HCT116 (cell line): ENCODE results near the gene DIAPH3. TPM values are rescaled to one million over a fixed set of nuclear protein-coding genes. Genes with fewer than 3 reads are reported as not detected.

Source experiments
- ATAC-seq: fragments of 200-7000 bp; cut with Tn5 transposase; 2 replicates; pipeline ENCODE4 v1.9.1; 2020; ENCODE audit warnings: mild to moderate bottlenecking, moderate library complexity
- BruUV-seq: library from RNA; stranded (reverse); fragments of 400-500 nt; replicated peaks from 2 replicates; lab custom pipeline; 2021; lab: Mats Ljungman, UMichigan
- CTCF ChIA-PET: fragments of 300-600 bp; sonication (Branson Sonifier 250); formaldehyde crosslinking; loops from one replicate; lab custom pipeline; 2021; ENCODE audit warnings: antibody characterized with exemption; lab: Charles Lee
- POLR2A ChIA-PET: fragments of 300-600, 350-600 bp; sonication (Branson Sonifier 250); formaldehyde crosslinking; loops from one replicate; lab custom pipeline; 2021; ENCODE audit warnings: antibody characterized with exemption; lab: Charles Lee
- RAD21 ChIA-PET, 2 experiments: fragments of 300-600 bp; sonication (Branson Sonifier 250); formaldehyde crosslinking; loops; one replicate each; lab custom pipeline; 2023; ENCODE audit warnings: low total read pairs in 2 of 2; ENCODE audit not compliant: uncharacterized antibody in 2 of 2, unreplicated experiment in 2 of 2, low non-redundant PET in 1 of 2; lab: Charles Lee
- DNase-seq: peaks from one replicate; pipeline ENCODE4 v3.0.0-alpha.2; 2010; ENCODE audit warnings: low read depth, low spot score
- H2AFZ ChIP-seq: fragments of 200-600 bp; shearing (Covaris generic), sonication (generic); 2 replicates; pipeline ENCODE4 v1.6.1; 2017; ENCODE audit warnings: low read depth, mixed run types, mixed read lengths, antibody characterized with exemption, low read length; ENCODE audit not compliant: poor library complexity, severe bottlenecking
- H3K27ac ChIP-seq: 2 replicates; pipeline ENCODE4 v1.5.1; 2012; ENCODE audit warnings: low read depth, low read length
- H3K27me3 ChIP-seq: fragments of 200-600 bp; sonication (generic); 2 replicates; pipeline ENCODE4 v1.6.1; 2016; ENCODE audit warnings: mixed run types, low read length, mixed read lengths; ENCODE audit not compliant: insufficient read depth
- H3K36me3 ChIP-seq, 2 experiments: fragments of 200-500 bp in 1 of 2; fragments of 200-600 bp in 1 of 2; sonication (Bioruptor generic) in 1 of 2; sonication (generic) in 1 of 2; 2 replicates each; pipeline versions ENCODE4 v1.5.1 to v1.6.1; 2014 to 2016; ENCODE audit warnings: low read length in 2 of 2, inconsistent platforms in 1 of 2, mixed read lengths in 1 of 2, mixed run types in 1 of 2; ENCODE audit not compliant: insufficient read depth in 2 of 2, control insufficient read depth in 1 of 2
- H3K4me1 ChIP-seq, 2 experiments: fragments of 200-600 bp in 1 of 2; sonication (generic) in 1 of 2; 2 replicates each; pipeline versions ENCODE4 v1.5.1 to v1.6.1; 2012 to 2017; ENCODE audit warnings: low read length in 2 of 2, inconsistent platforms in 1 of 2, mild to moderate bottlenecking in 1 of 2, mixed read lengths in 1 of 2, mixed run types in 1 of 2, moderate library complexity in 1 of 2; ENCODE audit not compliant: insufficient read depth in 2 of 2, control insufficient read depth in 1 of 2
- H3K4me2 ChIP-seq: fragments of 200-600 bp; sonication (generic); 2 replicates; pipeline ENCODE4 v1.6.1; 2017; ENCODE audit warnings: mixed run types, low read length, mixed read lengths
- H3K4me3 ChIP-seq, 2 experiments: fragments of 200-600 bp in 1 of 2; sonication (generic) in 1 of 2; replicated peaks in 1 of 2; 2 replicates each; pipeline ENCODE4 v1.5.1; 2011 to 2016; ENCODE audit warnings: low read length in 2 of 2, control low read depth in 1 of 2, low read depth in 1 of 2, mild to moderate bottlenecking in 1 of 2, mixed read lengths in 1 of 2, mixed run types in 1 of 2
- H3K79me2 ChIP-seq: fragments of 200-600 bp; sonication (generic); 2 replicates; pipeline ENCODE4 v1.6.1; 2017; ENCODE audit warnings: mild to moderate bottlenecking, mixed run types, low read length, moderate library complexity, mixed read lengths; ENCODE audit not compliant: insufficient read depth
- H3K9ac ChIP-seq: fragments of 200-600 bp; sonication (generic); 2 replicates; pipeline ENCODE4 v1.6.1; 2016; ENCODE audit warnings: low read length, mixed read lengths
- H3K9me2 ChIP-seq: fragments of 200-600 bp; sonication (generic), shearing (Covaris generic); 2 replicates; pipeline ENCODE4 v1.6.1; 2017; ENCODE audit warnings: mixed run types, mild to moderate bottlenecking, moderate library complexity; ENCODE audit not compliant: insufficient read depth
- H3K9me3 ChIP-seq, 2 experiments: fragments of 200-500 bp in 1 of 2; fragments of 200-600 bp in 1 of 2; sonication (Bioruptor generic) in 1 of 2; sonication (generic) in 1 of 2; 2 replicates each; pipeline ENCODE4 v1.6.1; 2014 to 2017; ENCODE audit warnings: low read length in 2 of 2, mixed read lengths in 2 of 2, inconsistent platforms in 1 of 2, low read depth in 1 of 2, mild to moderate bottlenecking in 1 of 2, mixed run types in 1 of 2, moderate library complexity in 1 of 2; ENCODE audit not compliant: control insufficient read depth in 1 of 2, insufficient read depth in 1 of 2
- H4K20me1 ChIP-seq: fragments of 200-600 bp; sonication (generic), shearing (Covaris generic); 2 replicates; pipeline ENCODE4 v1.6.1; 2017; ENCODE audit warnings: mixed run types, mild to moderate bottlenecking, moderate library complexity; ENCODE audit not compliant: insufficient read depth
- CEBPB ChIP-seq: IDR thresholded peaks from 2 replicates; pipeline ENCODE4 v1.6.1; 2012; ENCODE audit warnings: low read depth
- ELF1 ChIP-seq: IDR thresholded peaks from 2 replicates; pipeline ENCODE4 v1.6.1; 2012; ENCODE audit warnings: low read depth, borderline replicate concordance
- EZH2 ChIP-seq: fragments of 200-600 bp; sonication (generic); IDR thresholded peaks from 2 replicates; pipeline ENCODE4 v1.6.1; 2017; ENCODE audit warnings: antibody characterized with exemption, mixed run types
- EZH2phosphoT487 ChIP-seq: fragments of 200-600 bp; IDR thresholded peaks from 2 replicates; pipeline ENCODE4 v1.6.1; 2018; ENCODE audit warnings: antibody characterized with exemption, borderline replicate concordance
- FOSL1 ChIP-seq: IDR thresholded peaks from 2 replicates; pipeline ENCODE4 v1.6.1; 2012; ENCODE audit warnings: low read depth
- RAD21 ChIP-seq: IDR thresholded peaks from 2 replicates; pipeline ENCODE4 v1.6.1; 2012; ENCODE audit warnings: low read depth, mild to moderate bottlenecking
- SIN3A ChIP-seq: IDR thresholded peaks from 2 replicates; pipeline ENCODE4 v1.6.1; 2012; ENCODE audit warnings: low read depth
- SP1 ChIP-seq: IDR thresholded peaks from 2 replicates; pipeline ENCODE4 v1.6.1; 2012; ENCODE audit warnings: low read depth
- SRF ChIP-seq: IDR thresholded peaks from 2 replicates; pipeline ENCODE4 v1.6.1; 2012; ENCODE audit warnings: low read depth
- YY1 ChIP-seq: IDR thresholded peaks from 2 replicates; pipeline ENCODE4 v1.6.1; 2011; ENCODE audit warnings: low read length, low read depth, moderate library complexity, mild to moderate bottlenecking; ENCODE audit not compliant: insufficient replicate concordance; ENCODE audit errors: extremely low read depth
- ZNF274 ChIP-seq: fragments of 200-500 bp; sonication (Bioruptor generic); IDR thresholded peaks from 2 replicates; pipeline ENCODE4 v1.6.1; 2014; ENCODE audit warnings: mild to moderate bottlenecking, low read depth, low read length, inconsistent platforms
- intact Hi-C: fragments of 100-400 bp; cut with micrococcal nuclease; formaldehyde crosslinking; loops from 2 replicates; pipeline ENCODE4 v1.10.0; 2022
- total RNA-seq: library from RNA; stranded (reverse); gene quantifications from one replicate; pipeline ENCODE4 v1.2.1, GENCODE V29; 2021; ENCODE audit not compliant: unreplicated experiment
- TF ChIP-seq, protein P1 (sequence below): IDR thresholded peaks from 2 replicates; pipeline ENCODE4 v1.6.1; 2012
- TF ChIP-seq, protein P2 (sequence below), 3 experiments: fragments of 200-600 bp in 1 of 3; sonication (generic) in 1 of 3; IDR thresholded peaks in 2 of 3; conservative IDR thresholded peaks in 1 of 3; 2 replicates each; pipeline ENCODE4 v1.5.1; 2012 to 2017; ENCODE audit warnings: low read depth in 2 of 3, low read length in 2 of 3, antibody characterized with exemption in 1 of 3, borderline replicate concordance in 1 of 3, control low read depth in 1 of 3, mild to moderate bottlenecking in 1 of 3, mixed read lengths in 1 of 3, mixed run types in 1 of 3, moderate library complexity in 1 of 3; ENCODE audit not compliant: insufficient read depth in 1 of 3
- TF ChIP-seq, protein P3 (sequence below): IDR thresholded peaks from 2 replicates; pipeline ENCODE4 v1.6.1; 2012
- TF ChIP-seq, protein P4 (sequence below): IDR thresholded peaks from 2 replicates; pipeline ENCODE4 v1.6.1; 2011; ENCODE audit warnings: mild to moderate bottlenecking, low read length, moderate library complexity; ENCODE audit not compliant: insufficient replicate concordance; ENCODE audit errors: extremely low read depth

The DIAPH3 gene
- total RNA-seq, 1 experiment from 2014 or later: 22.8 TPM

DNA sequence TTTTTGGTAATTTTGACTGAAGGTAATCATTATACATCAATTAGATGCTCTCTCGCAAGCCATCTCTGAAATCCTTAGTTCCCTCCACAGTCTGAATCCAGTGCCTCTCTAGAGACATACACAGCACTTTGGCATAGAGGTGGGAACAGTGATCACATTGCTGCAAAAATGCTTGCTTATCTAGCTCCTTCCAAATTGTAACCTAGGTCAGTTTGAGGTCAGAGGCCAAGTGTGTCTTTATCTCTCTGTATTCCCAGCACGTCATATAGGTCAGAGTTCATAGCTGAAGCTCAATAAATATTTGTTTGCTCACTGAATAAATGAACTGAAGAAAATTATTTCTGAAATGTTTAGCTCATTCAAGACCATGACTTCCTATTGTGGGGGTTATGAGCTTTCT, 462.5 kb downstream of the DIAPH3 start:
- Histone ChIP-seq H3K27ac (no peak overlapping the region), H3K9me2 (no peaks in the 10 kb centered on the region), H3K27me3 (no peaks in the 10 kb centered on the region), H2AFZ (no peak overlapping the region), H3K9ac (no peak overlapping the region), H3K4me1 (no peaks in the 10 kb centered on the region), H3K36me3 (no peaks in the 10 kb centered on the region), H4K20me1 (no peaks in the 10 kb centered on the region), H3K4me2 (no peak overlapping the region), H3K4me3 (no peak overlapping the region), H3K9me3 (no peaks in the 10 kb centered on the region), H3K79me2 (no peaks in the 10 kb centered on the region)
- POLR2A ChIA-PET: no interaction called here
- ATAC-seq (no peak), DNase-seq (no peak)
- RAD21 ChIA-PET: no interaction called here
- CTCF ChIA-PET: no interaction called here
- intact Hi-C loops: no loop called here
- no TSS peak for BruUV-seq
- no peak for TF ChIP-seq SP1
- TF ChIP-seq, protein P1, sequence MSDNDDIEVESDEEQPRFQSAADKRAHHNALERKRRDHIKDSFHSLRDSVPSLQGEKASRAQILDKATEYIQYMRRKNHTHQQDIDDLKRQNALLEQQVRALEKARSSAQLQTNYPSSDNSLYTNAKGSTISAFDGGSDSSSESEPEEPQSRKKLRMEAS: no peak
- TF ChIP-seq ELF1: no peak
- TF ChIP-seq FOSL1: no peak
- TF ChIP-seq SIN3A: no peak
- TF ChIP-seq, protein P2, sequence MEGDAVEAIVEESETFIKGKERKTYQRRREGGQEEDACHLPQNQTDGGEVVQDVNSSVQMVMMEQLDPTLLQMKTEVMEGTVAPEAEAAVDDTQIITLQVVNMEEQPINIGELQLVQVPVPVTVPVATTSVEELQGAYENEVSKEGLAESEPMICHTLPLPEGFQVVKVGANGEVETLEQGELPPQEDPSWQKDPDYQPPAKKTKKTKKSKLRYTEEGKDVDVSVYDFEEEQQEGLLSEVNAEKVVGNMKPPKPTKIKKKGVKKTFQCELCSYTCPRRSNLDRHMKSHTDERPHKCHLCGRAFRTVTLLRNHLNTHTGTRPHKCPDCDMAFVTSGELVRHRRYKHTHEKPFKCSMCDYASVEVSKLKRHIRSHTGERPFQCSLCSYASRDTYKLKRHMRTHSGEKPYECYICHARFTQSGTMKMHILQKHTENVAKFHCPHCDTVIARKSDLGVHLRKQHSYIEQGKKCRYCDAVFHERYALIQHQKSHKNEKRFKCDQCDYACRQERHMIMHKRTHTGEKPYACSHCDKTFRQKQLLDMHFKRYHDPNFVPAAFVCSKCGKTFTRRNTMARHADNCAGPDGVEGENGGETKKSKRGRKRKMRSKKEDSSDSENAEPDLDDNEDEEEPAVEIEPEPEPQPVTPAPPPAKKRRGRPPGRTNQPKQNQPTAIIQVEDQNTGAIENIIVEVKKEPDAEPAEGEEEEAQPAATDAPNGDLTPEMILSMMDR (IDR thresholded peaks at IDR 0.05 in 2 of 3, conservative IDR thresholded peaks at IDR 0.05 in 1 of 3; ENCODE audit: borderline replicate concordance in 1 of 3, insufficient read depth in 1 of 3, low read depth in 2 of 3, low read length in 2 of 3): no peak
- no peak for TF ChIP-seq ZNF274
- no peak for TF ChIP-seq YY1
- no peak for TF ChIP-seq RAD21
- TF ChIP-seq, protein P3, sequence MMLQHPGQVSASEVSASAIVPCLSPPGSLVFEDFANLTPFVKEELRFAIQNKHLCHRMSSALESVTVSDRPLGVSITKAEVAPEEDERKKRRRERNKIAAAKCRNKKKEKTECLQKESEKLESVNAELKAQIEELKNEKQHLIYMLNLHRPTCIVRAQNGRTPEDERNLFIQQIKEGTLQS: no peak
- TF ChIP-seq EZH2phosphoT487: no peak
- TF ChIP-seq, protein P4, sequence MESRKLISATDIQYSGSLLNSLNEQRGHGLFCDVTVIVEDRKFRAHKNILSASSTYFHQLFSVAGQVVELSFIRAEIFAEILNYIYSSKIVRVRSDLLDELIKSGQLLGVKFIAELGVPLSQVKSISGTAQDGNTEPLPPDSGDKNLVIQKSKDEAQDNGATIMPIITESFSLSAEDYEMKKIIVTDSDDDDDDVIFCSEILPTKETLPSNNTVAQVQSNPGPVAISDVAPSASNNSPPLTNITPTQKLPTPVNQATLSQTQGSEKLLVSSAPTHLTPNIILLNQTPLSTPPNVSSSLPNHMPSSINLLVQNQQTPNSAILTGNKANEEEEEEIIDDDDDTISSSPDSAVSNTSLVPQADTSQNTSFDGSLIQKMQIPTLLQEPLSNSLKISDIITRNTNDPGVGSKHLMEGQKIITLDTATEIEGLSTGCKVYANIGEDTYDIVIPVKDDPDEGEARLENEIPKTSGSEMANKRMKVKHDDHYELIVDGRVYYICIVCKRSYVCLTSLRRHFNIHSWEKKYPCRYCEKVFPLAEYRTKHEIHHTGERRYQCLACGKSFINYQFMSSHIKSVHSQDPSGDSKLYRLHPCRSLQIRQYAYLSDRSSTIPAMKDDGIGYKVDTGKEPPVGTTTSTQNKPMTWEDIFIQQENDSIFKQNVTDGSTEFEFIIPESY: no peak
- no peak for TF ChIP-seq SRF
- no peak for TF ChIP-seq CEBPB
- TF ChIP-seq EZH2: no peak
